Measurements from ENCODE around the gene ANKRD39.

DNA sequence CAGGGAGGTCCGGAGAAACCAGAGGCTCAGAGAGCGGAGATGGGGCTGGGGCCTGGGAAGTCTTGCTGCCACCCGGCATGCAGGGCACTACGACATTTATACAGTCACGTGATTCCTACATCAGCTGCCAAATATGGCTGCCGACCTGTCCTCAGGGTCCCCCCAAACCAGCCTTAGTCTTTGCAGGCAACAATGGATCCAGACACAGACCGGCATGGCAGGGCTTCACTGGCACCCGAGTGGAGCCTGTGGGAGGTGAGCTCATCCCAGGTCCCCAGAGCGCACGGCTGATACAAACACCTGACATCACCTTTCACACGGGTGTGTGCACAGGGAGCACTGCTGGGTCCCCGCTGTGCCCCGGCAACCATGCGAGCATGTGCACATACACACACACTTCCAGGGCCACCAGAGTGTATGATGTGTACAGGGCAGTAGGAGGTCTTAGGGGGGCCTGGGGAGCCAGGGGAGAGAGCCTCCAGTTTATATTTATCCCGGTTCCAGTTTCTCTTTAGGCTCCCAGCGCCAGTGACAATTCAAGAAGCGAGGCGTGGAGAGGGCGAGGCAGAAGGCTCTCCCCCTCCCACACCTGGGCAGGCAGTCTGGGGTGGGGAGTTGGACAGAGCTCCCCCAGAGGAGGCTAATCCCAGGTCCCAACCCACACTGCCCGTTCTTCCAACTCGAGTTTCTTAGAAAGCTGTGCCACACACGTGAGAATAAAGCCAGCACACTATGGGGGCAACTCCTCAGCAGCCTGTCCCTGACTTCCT lies 9.4 kb upstream of the ANKRD39 start:
- TF ChIP-seq, protein P1, sequence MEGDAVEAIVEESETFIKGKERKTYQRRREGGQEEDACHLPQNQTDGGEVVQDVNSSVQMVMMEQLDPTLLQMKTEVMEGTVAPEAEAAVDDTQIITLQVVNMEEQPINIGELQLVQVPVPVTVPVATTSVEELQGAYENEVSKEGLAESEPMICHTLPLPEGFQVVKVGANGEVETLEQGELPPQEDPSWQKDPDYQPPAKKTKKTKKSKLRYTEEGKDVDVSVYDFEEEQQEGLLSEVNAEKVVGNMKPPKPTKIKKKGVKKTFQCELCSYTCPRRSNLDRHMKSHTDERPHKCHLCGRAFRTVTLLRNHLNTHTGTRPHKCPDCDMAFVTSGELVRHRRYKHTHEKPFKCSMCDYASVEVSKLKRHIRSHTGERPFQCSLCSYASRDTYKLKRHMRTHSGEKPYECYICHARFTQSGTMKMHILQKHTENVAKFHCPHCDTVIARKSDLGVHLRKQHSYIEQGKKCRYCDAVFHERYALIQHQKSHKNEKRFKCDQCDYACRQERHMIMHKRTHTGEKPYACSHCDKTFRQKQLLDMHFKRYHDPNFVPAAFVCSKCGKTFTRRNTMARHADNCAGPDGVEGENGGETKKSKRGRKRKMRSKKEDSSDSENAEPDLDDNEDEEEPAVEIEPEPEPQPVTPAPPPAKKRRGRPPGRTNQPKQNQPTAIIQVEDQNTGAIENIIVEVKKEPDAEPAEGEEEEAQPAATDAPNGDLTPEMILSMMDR (conservative IDR thresholded peaks at IDR 0.05 in 1 of 2, IDR thresholded peaks at IDR 0.05 in 1 of 2; ENCODE audit: low read depth in 1 of 2, low read length in 2 of 2) = no peak
- TF ChIP-seq EZH2 (IDR thresholded peaks at IDR 0.05; ENCODE audit: low read length, missing control alignments) = no peak

Data from fibroblast of lung (primary cell).